ENCODE measurements around the gene LRPAP1. TPM values are rescaled to one million over a fixed set of nuclear protein-coding genes. Genes with fewer than 3 reads are reported as not detected.
"Not testable (repeated sequence)": the region's sequence is repeated elsewhere in the genome, so short reads cannot be mapped to it uniquely, and the experiment has no call there.

The LRPAP1 gene
- total and polyA plus RNA-seq, 2 experiments from 2014 or later = 231 to 296 TPM

DNA sequence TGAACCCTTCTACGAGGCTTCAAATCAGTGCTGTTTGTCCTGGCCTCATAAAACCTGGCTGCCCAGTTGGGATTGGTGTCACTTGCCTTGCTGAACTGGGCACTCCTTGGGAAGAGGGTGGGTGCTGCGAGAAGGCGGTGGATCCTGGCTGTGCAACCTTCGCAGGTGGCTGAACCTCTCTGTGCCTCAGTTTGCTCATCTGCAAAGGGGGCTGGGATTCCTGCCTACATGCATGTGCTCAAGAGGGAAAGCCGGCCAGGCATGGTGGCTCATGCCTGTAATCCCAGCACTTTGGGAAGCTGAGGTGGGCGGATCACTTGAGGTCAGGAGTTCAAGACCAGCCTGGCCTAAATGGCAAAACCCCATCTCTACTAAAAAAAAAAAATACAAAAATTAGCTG is 17.8 kb upstream of the LRPAP1 start:
- not testable (repeated sequence) for H3K9me3 ChIP-seq (ENCODE audit: low read depth); H3K27ac ChIP-seq; DNase-seq (ENCODE audit: low read depth in 1 of 2, low spot score in 1 of 2); H3K4me1 ChIP-seq (ENCODE audit: low read depth); H3K36me3 ChIP-seq; H3K4me3 ChIP-seq; H3K27me3 ChIP-seq

DNA sequence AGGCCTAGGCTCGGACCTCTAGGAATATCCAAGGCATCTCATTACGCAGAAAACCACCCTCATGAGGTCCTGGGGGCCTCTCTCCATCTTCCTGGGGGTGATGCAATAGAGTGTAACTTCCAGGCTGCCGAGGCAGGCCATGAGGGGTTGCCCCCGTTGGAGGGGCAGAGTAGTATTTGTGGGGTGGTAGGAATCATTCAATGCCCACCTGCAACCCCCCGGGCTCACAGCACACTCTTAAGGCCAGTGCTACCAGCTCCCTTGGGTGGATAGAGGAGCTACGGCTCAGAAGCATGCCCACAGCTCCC is 17.4 kb upstream of the LRPAP1 start:
- not testable (repeated sequence) for H3K9me3 ChIP-seq (ENCODE audit: low read depth); DNase-seq (ENCODE audit: low read depth in 1 of 2, low spot score in 1 of 2); H3K27me3 ChIP-seq; H3K4me3 ChIP-seq; H3K36me3 ChIP-seq; H3K4me1 ChIP-seq (ENCODE audit: low read depth); H3K27ac ChIP-seq

DNA sequence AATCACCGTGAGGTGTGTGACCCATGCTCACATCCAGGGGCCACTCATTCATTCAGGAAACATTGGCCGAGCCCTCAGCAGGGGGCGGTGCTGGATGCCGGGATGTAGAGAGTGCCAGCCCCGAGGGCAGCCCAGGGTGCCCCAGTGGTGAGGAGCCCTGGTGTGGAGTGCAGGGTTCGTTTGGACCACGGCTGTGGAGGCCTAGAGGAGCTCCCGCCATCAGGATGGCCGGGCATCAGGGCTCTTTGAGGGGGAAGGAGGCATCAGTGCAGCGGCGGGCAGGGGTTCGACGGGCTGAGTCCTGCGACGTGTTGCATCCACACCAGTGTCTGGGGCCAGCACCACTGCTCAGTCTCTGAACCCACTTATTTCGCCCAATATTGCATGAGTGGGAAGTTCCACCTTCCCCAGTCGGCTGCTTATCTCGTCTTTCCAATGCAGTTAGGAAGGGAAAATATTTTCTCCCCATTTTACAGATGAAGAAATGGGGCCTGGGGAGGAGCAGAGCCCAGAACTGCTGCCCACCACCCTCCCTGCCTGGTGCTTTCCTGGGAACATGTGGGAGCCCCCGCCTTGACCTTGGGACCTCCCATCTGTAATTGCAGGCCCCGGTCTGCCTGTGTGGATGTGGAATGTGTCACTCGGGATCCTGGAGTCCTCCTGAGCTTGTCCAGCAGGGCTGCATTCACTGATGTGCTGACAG is 16.9 kb upstream of the LRPAP1 start:
- H3K4me1 ChIP-seq (ENCODE audit: low read depth); H3K9me3 ChIP-seq (ENCODE audit: low read depth); DNase-seq (ENCODE audit: low read depth in 1 of 2, low spot score in 1 of 2); H3K4me3 ChIP-seq; H3K27ac ChIP-seq; H3K27me3 ChIP-seq; H3K36me3 ChIP-seq: not testable (repeated sequence)

DNA sequence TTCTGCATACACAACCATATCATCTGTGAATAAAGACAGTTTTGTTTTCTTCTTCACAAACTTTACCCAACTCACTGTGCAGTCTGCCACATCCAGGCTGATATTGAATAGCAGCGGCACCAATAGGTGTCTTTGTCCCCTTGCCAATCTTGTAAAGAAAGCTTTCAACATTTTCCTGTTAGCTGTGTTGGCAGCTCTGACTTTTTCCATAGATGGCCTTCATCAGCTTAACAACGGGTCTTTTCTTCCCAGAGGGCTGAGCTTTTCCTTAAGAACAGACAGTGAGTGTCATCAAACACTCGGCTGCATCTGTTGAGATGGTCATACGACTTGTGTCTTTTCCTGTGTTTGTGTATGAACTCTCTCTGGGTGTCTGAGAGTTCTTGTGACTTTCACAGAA is 14.5 kb upstream of the LRPAP1 start:
- H3K4me1 ChIP-seq (ENCODE audit: low read depth); DNase-seq (ENCODE audit: low read depth in 1 of 2, low spot score in 1 of 2); H3K36me3 ChIP-seq; H3K4me3 ChIP-seq; H3K9me3 ChIP-seq (ENCODE audit: low read depth); H3K27ac ChIP-seq; H3K27me3 ChIP-seq: not testable (repeated sequence)

DNA sequence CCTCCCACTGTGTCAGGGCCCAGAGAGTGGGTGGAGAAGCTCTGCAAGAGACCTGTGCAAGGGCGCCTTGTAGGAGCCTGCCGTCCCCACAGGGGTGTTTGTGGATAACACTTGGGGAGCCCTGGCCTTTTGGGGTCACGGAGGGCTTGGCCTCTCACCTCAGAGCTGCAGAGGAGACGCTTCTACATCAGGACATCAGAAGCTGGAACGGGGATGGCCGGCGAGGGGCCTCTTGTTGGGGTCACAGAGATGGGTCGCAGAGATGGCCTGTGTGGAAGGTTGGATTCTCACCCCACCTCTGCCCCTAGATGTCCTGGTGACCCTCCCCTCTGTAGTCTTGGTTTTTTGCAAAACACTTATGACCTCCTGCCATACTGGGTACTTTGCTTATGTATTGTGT is 13.1 kb upstream of the LRPAP1 start:
- H3K9me3 ChIP-seq (ENCODE audit: low read depth); H3K4me1 ChIP-seq (ENCODE audit: low read depth); H3K36me3 ChIP-seq; H3K27ac ChIP-seq; DNase-seq (ENCODE audit: low read depth in 1 of 2, low spot score in 1 of 2); H3K27me3 ChIP-seq; H3K4me3 ChIP-seq: not testable (repeated sequence)

DNA sequence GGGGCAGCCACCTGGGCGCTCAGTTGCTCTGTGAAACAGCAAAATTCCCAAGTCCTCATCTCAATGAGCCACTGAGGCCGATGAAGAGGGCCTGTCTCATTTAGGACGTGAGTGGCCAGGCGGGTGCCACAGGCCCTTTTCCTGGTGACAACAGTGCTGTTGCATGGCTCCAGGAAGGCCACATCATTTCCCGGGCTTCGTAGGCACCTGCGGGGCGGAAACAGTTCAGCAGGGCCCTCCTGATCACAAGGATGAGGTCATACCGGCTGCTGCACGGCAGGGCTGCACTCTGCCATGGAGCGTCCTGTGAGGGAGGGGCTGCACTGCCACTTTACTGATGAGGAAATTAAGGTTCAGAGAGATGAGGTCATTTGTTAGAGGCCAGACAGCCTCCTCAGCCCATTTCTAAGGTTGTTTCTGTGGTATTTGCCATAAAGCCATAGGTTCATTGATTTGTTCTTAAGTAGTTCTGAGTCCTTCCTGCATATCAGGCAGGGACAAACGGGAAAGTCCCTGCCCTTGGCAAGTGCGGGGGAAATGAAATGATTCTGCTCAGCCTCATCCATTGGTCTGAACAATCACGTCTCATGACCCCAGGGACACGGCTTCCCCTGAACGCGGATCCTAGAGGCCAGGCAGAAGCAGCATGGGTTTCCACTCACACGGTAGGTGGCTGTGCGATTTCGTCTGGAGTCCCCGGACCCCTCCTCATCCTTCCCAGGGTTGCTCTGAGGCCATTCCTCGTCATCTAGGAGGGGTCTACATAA is 12.2 kb upstream of the LRPAP1 start:
- H3K36me3 ChIP-seq; DNase-seq (ENCODE audit: low read depth in 1 of 2, low spot score in 1 of 2); H3K4me1 ChIP-seq (ENCODE audit: low read depth); H3K27ac ChIP-seq; H3K9me3 ChIP-seq (ENCODE audit: low read depth); H3K27me3 ChIP-seq; H3K4me3 ChIP-seq: not testable (repeated sequence)

DNA sequence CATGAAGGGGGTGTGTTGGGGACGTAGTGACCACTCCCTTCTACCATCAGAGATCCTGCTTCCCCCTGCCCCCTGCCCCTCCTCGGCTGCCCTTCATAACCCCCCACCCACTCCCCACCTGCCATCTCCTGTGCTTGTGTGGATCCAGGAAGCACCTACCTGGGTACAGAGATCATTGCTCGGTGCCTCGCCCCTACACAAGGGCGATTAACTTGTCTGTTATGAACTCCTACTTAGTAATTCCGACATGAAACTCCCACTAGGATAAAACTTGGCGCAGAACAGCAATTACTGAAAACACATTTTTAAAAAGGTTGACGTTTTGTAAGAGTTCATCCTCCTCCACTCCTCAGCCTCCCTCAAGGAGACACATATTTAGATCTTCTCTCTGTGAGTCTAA is 11.2 kb upstream of the LRPAP1 start:
- not testable (repeated sequence) for H3K4me1 ChIP-seq (ENCODE audit: low read depth); H3K36me3 ChIP-seq; H3K27ac ChIP-seq; H3K9me3 ChIP-seq (ENCODE audit: low read depth); H3K4me3 ChIP-seq; DNase-seq (ENCODE audit: low read depth in 1 of 2, low spot score in 1 of 2); H3K27me3 ChIP-seq

DNA sequence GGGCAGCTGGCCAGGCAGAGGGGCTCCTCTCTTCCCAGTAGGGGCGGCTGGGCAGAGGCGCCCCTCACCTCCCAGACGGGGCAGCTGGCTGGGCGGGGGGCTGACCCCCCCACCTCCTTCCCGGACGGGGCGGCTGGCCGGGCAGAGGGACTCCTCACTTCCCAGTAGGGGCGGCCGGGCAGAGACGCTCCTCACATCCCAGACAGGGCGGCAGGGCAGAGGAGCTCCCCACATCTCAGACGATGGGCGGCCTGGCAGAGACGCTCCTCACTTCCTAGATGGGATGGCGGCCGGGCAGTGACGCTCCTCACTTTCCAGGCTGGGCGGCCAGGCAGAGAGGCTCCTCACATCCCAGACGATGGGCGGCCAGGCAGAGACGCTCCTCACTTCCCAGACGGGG is 6.7 kb upstream of the LRPAP1 start:
- not testable (repeated sequence) for H3K4me1 ChIP-seq (ENCODE audit: low read depth); H3K27me3 ChIP-seq; DNase-seq (ENCODE audit: low read depth in 1 of 2, low spot score in 1 of 2); H3K9me3 ChIP-seq (ENCODE audit: low read depth); H3K27ac ChIP-seq; H3K36me3 ChIP-seq; H3K4me3 ChIP-seq

DNA sequence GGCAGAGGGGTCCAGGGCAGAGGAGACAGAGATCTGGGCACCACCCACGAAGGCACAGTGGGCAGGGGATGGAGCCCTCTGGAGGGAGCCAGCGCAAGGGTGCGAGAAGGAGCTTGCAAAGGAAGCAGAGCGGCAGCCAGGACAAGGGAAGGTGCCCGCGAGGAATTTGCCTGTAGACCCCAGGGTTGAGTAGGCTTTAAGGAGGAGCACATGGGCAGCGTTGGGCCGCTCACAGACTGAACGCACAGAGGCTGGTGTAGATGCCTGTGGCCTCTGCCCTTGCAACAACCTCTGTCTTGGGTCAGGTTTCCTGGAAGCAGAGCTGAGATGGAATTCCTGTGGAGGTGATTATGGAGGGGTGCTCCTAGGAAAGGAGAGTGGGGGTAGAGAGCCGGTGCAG is 3.6 kb upstream of the LRPAP1 start:
- H3K36me3 ChIP-seq; H3K4me1 ChIP-seq (ENCODE audit: low read depth): not testable (repeated sequence)

DNA sequence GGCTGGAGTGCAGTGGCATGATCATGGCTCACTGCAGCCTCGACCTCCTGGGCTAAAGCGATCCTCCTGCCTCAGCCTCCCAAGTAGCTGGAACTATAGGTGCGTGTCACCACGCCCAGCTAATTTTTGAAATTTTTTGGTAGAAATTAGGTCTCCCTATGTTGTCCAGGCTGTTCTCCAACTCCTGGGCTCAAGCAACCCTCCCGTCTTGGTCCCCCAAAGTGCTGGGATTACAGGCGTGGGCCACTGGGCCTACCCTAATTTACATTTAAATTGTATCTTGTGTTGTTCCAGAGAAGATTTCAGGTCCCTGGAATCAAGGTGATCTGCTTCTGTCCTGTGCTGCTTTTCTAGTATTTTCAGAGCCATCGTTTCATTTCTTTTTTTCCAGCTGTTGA is 1.2 kb upstream of the LRPAP1 start:
- no peak for DNase-seq (ENCODE audit: low read depth in 1 of 2, low spot score in 1 of 2)
- TF ChIP-seq, protein P1, sequence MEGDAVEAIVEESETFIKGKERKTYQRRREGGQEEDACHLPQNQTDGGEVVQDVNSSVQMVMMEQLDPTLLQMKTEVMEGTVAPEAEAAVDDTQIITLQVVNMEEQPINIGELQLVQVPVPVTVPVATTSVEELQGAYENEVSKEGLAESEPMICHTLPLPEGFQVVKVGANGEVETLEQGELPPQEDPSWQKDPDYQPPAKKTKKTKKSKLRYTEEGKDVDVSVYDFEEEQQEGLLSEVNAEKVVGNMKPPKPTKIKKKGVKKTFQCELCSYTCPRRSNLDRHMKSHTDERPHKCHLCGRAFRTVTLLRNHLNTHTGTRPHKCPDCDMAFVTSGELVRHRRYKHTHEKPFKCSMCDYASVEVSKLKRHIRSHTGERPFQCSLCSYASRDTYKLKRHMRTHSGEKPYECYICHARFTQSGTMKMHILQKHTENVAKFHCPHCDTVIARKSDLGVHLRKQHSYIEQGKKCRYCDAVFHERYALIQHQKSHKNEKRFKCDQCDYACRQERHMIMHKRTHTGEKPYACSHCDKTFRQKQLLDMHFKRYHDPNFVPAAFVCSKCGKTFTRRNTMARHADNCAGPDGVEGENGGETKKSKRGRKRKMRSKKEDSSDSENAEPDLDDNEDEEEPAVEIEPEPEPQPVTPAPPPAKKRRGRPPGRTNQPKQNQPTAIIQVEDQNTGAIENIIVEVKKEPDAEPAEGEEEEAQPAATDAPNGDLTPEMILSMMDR (IDR thresholded peaks at IDR 0.05; ENCODE audit: low read depth, low read length) = no peak
- Histone ChIP-seq H3K36me3 (no peaks in the 10 kb centered on the region), H3K27me3 (no peaks in the 10 kb centered on the region), H3K4me1 (ENCODE audit: low read depth) (peaks cover 13% of the 10 kb centered on the region), H3K9me3 (ENCODE audit: low read depth) (no peaks in the 10 kb centered on the region), H3K27ac (no peak overlapping the region), H3K4me3 (no peak overlapping the region)

More for the DNA sequence above, 3.6 kb upstream of the LRPAP1 start:
- not testable (repeated sequence) for H3K27ac ChIP-seq; DNase-seq (ENCODE audit: low read depth in 1 of 2, low spot score in 1 of 2); H3K9me3 ChIP-seq (ENCODE audit: low read depth); H3K27me3 ChIP-seq; H3K4me3 ChIP-seq
